ENCODE measurements around the gene MEF2A.

GRCh38 chr15:99586121-99586520 is 20.3 kb downstream of the MEF2A start:
- TF ChIP-seq POLR2A (IDR thresholded peaks at IDR 0.05; ENCODE audit: low read length): no peak
- TF ChIP-seq GATA1 (IDR thresholded peaks at IDR 0.05; ENCODE audit: low read depth, low read length): no peak

Data from erythroblast (primary cell).